ENCODE results near the gene DYSF.

DNA sequence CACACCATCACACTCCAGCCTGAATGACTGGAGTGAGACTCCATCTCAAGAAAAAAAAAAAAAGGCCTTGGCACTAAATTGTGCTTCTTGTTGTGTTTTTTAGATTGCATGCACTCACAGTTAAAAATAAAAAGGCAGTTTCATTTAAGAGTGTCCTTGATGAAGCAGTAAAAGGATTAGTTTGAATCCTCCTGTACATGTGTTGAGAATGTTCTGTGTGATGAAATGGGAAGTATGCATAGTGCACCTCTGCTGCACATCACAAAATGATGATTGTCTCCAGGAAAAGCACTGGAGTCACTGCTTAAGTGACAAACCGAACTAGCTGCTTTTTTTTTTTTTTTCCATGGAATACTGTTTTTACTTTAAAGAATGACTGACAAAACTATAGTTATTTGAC, 23.1 kb downstream of the DYSF start:
- TF ChIP-seq EZH2 (IDR thresholded peaks at IDR 0.05) (no peak), POLR2AphosphoS5 (IDR thresholded peaks at IDR 0.05; ENCODE audit: borderline replicate concordance, low read depth, low read length) (no peak)

All from SK-N-MC (cell line).